Measurements from ENCODE around the gene OR6B1.

- TF ChIP-seq CTCF (conservative IDR thresholded peaks at IDR 0.05; ENCODE audit: low read length) (no peak), EZH2phosphoT487 (IDR thresholded peaks at IDR 0.05; ENCODE audit: borderline replicate concordance) (no peak)
Observed at GRCh38 chr7:144006692-144007042, 6.5 kb downstream of the OR6B1 start.
